ENCODE data around the gene TSPAN2.

The TSPAN2 gene

DNA sequence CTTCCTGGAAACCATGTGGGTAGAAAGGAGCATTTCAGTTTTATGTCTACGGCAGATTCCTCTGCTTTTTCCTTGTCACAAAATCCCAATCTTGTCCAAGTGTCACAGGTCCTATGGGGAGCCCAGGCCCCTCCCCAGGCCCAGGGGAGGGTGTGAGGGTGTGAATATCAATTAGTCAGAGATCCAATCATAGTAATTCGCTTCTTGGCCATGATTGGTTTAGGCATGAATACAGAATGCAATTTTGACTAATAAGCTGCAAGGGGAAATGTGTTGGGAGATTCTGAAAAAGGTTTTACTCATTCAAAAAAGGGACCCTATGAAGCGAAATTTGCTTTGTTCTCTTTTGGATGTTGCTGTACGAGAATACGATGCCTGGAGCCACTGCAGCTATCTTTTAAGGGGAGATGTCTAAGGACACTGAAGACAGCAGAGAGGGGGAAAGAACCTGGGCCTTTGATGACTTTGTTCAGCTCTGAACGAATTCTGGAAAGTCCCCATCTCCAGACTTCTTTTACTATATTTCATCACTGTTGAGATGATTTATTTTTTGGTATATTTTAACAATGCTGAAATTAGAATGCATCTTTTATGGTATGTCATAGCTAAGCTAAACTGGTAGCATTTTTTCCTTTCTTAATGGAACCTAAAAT, 18.2 kb downstream of the TSPAN2 start:
- TF ChIP-seq EZH2phosphoT487 (IDR thresholded peaks at IDR 0.05; ENCODE audit: borderline replicate concordance), result no peak
- TF ChIP-seq, protein P1, sequence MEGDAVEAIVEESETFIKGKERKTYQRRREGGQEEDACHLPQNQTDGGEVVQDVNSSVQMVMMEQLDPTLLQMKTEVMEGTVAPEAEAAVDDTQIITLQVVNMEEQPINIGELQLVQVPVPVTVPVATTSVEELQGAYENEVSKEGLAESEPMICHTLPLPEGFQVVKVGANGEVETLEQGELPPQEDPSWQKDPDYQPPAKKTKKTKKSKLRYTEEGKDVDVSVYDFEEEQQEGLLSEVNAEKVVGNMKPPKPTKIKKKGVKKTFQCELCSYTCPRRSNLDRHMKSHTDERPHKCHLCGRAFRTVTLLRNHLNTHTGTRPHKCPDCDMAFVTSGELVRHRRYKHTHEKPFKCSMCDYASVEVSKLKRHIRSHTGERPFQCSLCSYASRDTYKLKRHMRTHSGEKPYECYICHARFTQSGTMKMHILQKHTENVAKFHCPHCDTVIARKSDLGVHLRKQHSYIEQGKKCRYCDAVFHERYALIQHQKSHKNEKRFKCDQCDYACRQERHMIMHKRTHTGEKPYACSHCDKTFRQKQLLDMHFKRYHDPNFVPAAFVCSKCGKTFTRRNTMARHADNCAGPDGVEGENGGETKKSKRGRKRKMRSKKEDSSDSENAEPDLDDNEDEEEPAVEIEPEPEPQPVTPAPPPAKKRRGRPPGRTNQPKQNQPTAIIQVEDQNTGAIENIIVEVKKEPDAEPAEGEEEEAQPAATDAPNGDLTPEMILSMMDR (conservative IDR thresholded peaks at IDR 0.05; ENCODE audit: low read length), result no peak
- Histone ChIP-seq H4K20me1 (ENCODE audit: insufficient read depth, low read length, poor library complexity, severe bottlenecking) (no peaks in the 10 kb centered on the region), H2AFZ (ENCODE audit: low read length) (peak overlapping the region; percentile 45; the same call in 1 of the 2 replicates), H3K36me3 (ENCODE audit: insufficient read depth, low read length) (no peaks in the 10 kb centered on the region), H3K79me2 (ENCODE audit: insufficient read depth, low read length) (no peaks in the 10 kb centered on the region), H3K4me2 (ENCODE audit: low read depth, low read length, poor library complexity, severe bottlenecking) (no peak overlapping the region), H3K4me1 (ENCODE audit: insufficient read depth, low read length, poor library complexity, severe bottlenecking) (peaks cover 57% of the 10 kb centered on the region), H3K9me3 (ENCODE audit: insufficient read depth, low read depth, low read length) (no peaks in the 10 kb centered on the region), H3K9me2 (replicated peaks; ENCODE audit: low read depth, low read length) (no peaks in the 10 kb centered on the region), H3K4me3 (ENCODE audit: low read length, poor library complexity, severe bottlenecking) (no peak overlapping the region), H3F3A (ENCODE audit: low read depth) (no peaks in the 10 kb centered on the region), H3K27me3 (ENCODE audit: insufficient read depth, low read length, poor library complexity, severe bottlenecking) (no peaks in the 10 kb centered on the region), H3K9ac (ENCODE audit: low read depth, low read length, poor library complexity, severe bottlenecking) (no peak overlapping the region)

DNA sequence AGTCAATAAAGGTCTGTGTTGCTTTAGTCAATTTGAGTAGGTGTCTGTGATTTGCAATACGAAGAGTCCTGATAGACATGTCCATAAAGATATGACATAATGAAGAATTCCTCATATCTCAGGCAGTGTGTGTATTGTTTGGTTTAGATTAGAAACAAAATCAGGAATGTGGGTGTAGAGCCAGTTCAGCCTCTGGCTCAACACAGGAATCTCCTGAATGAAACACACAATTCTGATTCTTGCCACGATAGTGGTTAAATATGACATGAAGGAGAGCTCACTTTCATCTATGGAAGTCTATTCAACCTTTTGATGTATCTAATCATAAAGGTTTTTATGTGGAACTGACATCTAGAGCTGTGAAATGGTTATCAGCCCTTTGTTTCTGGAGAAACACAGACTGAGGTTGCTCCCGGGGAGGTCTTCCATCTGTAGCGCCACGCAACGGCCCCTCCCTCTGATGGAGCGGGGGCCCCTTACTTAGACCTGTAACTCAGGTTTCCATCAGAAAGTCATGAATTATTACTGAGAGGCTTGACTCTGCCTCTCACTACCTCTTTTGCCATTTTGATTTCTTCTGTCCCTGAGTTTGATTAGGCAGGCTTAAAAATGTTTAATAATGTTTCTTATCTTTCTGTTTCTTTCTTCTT, 19.5 kb downstream of the TSPAN2 start:
- Histone ChIP-seq H3F3A (ENCODE audit: low read depth) (no peaks in the 10 kb centered on the region), H3K9me2 (replicated peaks; ENCODE audit: low read depth, low read length) (no peaks in the 10 kb centered on the region), H3K79me2 (ENCODE audit: insufficient read depth, low read length) (no peaks in the 10 kb centered on the region), H3K27me3 (ENCODE audit: insufficient read depth, low read length, poor library complexity, severe bottlenecking) (no peaks in the 10 kb centered on the region), H2AFZ (ENCODE audit: low read length) (no peak overlapping the region), H3K36me3 (ENCODE audit: insufficient read depth, low read length) (no peaks in the 10 kb centered on the region), H3K4me2 (ENCODE audit: low read depth, low read length, poor library complexity, severe bottlenecking) (no peak overlapping the region), H4K20me1 (ENCODE audit: insufficient read depth, low read length, poor library complexity, severe bottlenecking) (no peaks in the 10 kb centered on the region), H3K9ac (ENCODE audit: low read depth, low read length, poor library complexity, severe bottlenecking) (no peak overlapping the region), H3K4me3 (ENCODE audit: low read length, poor library complexity, severe bottlenecking) (no peak overlapping the region), H3K9me3 (ENCODE audit: insufficient read depth, low read depth, low read length) (no peaks in the 10 kb centered on the region), H3K4me1 (ENCODE audit: insufficient read depth, low read length, poor library complexity, severe bottlenecking) (peaks cover 55% of the 10 kb centered on the region)
- no peak for TF ChIP-seq EZH2phosphoT487 (IDR thresholded peaks at IDR 0.05; ENCODE audit: borderline replicate concordance)
- TF ChIP-seq, protein P1 (conservative IDR thresholded peaks at IDR 0.05; ENCODE audit: low read length), result no peak

GRCh38 chr1:115068826-115069585, 20.3 kb downstream of the TSPAN2 start:
- H3K4me1 ChIP-seq (ENCODE audit: insufficient read depth, low read length, poor library complexity, severe bottlenecking), result peaks cover 63% of the 10 kb centered on the region
- H3K4me3 ChIP-seq (ENCODE audit: low read length, poor library complexity, severe bottlenecking), result no peak overlapping the region
- no peaks in the 10 kb centered on the region for H3K27me3 ChIP-seq (ENCODE audit: insufficient read depth, low read length, poor library complexity, severe bottlenecking)
- no peaks in the 10 kb centered on the region for H3K9me2 ChIP-seq (replicated peaks; ENCODE audit: low read depth, low read length)
- H3K9ac ChIP-seq (ENCODE audit: low read depth, low read length, poor library complexity, severe bottlenecking), result no peak overlapping the region
- TF ChIP-seq, protein P1 (conservative IDR thresholded peaks at IDR 0.05; ENCODE audit: low read length), result peak; percentile 50
- no peak for TF ChIP-seq EZH2phosphoT487 (IDR thresholded peaks at IDR 0.05; ENCODE audit: borderline replicate concordance)
- H3K9me3 ChIP-seq (ENCODE audit: insufficient read depth, low read depth, low read length), result no peaks in the 10 kb centered on the region
- no peaks in the 10 kb centered on the region for H4K20me1 ChIP-seq (ENCODE audit: insufficient read depth, low read length, poor library complexity, severe bottlenecking)
- H3K4me2 ChIP-seq (ENCODE audit: low read depth, low read length, poor library complexity, severe bottlenecking), result no peak overlapping the region
- no peaks in the 10 kb centered on the region for H3F3A ChIP-seq (ENCODE audit: low read depth)
- no peaks in the 10 kb centered on the region for H3K36me3 ChIP-seq (ENCODE audit: insufficient read depth, low read length)
- no peaks in the 10 kb centered on the region for H3K79me2 ChIP-seq (ENCODE audit: insufficient read depth, low read length)
- H2AFZ ChIP-seq (ENCODE audit: low read length), result no peak overlapping the region
